Fibroblast of gingiva (primary cell): ENCODE data around the gene PLK2.

ENCODE experiments used
- DNase-seq: peaks from one replicate; pipeline ENCODE4 v3.0.0-alpha.2; 2011; ENCODE audit warnings: low read depth

PLK2 gene

DNA sequence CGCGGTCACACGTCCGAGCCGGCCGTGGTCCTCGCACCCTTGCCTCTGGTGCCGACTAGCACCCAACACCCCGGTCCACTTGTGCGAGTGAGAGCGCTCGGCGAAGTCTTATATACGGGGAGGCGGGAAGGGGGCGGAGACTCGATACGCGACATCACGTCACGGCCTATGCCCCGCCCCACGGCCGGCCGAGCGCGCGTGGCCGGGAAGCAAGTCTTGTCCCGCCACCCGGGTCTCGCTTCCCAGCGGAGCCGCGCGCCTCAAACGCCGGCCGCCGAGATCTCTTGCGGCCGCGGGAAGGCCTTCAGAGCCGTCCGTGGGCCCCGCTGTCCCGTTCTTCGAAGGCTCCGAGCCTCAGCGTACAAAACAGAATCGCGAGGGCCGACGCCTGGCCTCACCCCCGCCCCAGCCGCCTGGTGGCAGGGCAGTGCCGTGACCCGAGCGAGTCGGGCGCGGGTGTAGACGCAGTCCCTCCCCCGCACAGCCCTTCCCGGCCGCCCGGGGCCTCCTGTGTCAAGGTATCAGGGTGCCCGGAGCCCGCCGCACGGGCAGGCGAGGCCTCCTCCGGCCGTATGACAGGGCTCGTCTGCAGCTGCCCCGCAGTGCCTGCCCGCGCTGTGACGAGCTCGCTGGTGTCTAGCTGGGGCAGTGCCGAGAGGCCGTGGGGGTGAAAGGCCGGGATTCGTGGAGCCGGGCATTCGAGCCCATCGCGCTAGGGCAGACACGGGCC, at the start of gene PLK2:
PLK2 (minus strand) TSS at position 85 of the 730 bp plus-strand sequence. CDS start 127 bp downstream, outside the sequence.
- peak; percentile 95 for DNase-seq

DNA sequence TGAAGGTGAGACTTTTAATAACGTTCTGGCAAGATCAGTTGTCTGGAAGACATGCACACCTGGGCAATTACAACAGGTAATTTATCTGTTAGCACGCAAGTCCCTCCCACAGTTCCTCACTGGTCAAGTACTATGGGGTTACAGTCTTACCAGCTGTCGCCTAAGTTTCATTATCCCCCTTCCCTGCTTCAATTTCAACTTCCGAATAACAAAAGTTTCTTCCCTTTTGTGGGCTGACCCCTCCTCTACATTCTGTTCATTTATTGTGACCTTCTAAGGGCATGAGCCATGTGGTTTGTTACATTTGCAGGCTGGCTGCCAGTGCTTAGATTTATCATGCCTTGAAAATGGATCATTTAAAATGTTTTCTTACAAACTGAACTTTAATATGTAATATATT, 47.8 kb upstream of the PLK2 start:
- DNase-seq, result no peak

DNA sequence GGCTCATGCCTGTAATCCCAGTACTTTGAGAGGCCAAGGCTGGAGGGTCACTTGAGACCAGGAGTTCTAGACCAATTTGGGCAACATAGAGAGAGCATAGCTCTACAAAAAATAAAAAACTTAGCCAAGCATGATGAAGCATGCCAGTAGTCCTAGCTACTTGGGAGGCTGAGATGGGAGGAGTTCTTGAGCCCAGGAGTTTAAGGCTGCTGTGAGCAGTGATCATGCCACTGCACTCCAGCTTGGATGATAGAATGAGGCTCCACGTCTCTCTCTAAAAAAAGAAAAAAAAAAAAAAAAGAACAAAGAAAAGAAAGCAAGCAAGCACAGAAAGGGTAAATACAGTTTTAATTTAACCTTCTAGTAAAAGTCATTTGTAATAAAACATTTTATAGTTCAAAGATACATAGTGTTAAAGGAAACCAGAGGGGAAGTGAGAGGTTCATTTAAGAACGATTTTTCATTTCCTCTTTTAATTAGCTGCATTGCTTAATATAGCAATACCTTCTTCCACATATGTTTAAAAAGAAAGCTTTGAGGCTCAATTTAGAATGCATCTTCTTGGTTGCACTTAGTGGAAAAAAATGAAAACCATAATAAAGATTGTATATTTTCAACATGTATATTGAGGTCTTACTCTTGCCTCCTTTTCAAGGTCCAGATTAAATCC, 46.2 kb upstream of the PLK2 start:
- no peak for DNase-seq

DNA sequence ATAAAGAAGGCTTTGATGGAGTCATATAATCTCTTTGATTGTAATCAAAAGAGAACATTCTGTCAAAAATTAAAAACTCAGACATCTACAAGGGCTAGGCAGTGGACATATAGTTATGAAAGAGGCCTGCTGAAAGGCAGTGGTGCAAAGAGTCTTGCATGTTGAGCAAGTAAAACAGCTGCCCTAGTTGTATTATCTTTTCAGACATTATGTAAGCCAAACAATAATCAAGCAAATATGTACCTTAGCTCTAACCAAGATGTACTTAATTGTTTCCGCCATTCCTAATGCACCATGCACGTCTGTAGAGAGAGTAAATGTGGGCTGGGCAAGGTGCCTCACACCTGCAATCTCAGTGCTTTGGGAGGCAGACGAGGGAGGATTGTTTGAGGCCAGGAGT, 45.6 kb upstream of the PLK2 start:
- no peak for DNase-seq

DNA sequence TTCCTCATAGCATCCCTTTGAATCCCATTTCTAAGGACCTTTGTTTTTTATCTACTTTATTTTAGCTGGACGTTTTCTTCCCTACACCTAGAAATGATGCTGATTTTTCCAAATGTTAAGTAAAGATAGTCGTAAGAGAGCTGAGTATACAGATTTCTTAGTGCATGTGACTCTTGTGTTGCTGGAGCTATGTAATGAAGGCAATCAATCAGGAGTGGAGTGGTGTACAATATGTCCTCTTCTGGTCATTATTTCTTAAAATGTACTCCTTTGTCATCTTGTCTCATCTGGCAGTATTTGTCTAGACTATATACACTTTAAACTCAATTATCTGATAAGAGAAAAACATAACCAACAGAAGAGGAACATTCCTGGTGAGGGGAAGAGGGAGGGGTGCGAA, 44.9 kb upstream of the PLK2 start:
- no peak for DNase-seq

DNA sequence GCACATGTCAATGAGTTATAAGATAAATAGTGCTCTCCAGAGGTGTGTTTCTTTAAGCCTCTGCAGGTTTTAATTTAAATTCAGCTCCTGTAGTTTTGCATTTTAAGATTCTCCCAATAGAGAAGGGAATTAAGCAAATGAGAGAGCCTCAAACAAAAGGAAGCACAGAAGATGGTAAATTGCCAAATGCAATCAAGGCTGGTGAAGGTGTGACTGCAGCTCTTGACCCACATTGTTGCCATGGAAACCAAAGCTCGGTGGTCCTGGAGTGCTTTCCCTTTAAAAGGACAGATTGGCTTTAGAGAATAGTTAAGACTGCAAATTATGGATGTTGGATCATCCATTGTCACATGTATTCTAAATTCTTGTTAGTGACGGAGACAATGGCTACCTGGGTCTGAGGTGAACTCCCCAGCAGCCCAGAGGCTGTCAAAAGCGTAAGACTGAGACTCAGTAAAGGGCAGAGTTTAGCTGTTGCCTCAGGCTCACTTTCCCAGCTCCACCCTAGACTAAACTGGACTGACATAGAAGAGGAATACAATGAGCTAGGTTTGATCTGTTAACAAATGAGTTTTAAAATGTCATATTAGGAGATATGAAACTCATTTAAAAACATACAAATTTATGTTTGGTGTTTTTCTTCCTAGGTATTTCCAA, 43.6 kb upstream of the PLK2 start:
- DNase-seq, result no peak

DNA sequence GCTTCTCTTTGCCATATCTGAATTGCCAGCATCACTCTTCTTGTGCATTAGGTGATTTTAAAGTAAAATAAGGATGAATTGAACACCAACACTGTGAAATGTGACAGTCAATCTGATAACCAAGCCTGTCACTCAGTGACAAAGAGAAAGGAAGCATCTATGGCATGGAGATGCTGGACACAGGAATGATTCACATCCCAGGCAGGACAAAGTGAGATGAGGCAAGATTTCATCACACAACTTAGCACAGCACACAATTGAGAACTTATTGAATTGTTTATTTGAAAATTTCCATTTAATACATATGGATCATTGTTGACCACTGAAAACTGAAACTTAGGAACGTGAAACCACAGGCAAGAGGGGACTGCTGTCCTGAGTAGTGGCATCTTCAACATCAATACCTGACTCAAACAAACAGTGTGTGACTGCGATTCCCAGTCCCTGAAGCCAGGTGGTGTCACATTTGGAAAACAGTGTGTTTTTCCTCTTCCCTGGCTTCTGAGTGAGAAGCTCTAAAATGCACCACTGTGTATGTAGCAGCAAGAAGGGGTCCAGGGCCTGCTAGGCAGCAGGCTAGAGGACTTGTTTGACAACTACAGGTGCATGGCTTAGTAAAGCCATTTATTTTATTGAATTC, 42.0 kb upstream of the PLK2 start:
- no peak for DNase-seq

DNA sequence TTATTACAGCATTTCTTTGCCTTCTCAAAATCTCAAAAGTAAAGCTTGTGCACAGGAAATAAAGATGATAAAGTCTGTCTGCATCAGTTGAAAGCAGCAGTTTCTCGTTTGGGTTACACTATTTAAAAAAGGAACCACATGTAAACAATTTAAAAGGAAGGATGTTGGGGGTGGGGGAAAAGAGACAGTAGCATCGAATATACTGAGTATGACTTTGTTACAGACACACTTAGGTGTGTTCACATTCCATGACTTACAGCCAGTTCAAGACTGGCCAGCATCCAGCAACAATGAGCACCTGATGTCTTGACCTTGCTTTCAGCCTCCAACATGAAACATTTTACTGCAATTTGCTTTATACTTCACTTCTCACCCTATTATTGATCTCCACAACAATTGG, 40.1 kb upstream of the PLK2 start:
- DNase-seq, result no peak

DNA sequence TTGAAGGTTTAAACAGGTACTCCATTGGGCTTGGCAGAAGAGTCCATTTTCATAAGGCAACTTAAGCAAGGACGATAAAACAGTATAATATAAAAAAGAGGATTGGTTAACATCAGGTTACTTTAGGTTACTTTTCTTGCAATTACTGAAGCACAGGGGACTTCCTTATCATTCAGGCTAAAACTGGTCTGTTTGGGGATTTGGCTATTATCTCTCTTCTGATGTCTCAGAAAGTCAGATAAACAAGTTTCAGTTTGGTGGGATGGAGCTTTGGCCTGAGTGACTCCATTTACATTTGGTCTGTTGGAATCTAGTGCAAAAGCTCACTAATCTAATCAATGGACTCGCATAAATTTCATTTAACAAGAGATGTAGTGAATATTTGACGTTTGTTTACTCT, 39.3 kb upstream of the PLK2 start:
- no peak for DNase-seq

DNA sequence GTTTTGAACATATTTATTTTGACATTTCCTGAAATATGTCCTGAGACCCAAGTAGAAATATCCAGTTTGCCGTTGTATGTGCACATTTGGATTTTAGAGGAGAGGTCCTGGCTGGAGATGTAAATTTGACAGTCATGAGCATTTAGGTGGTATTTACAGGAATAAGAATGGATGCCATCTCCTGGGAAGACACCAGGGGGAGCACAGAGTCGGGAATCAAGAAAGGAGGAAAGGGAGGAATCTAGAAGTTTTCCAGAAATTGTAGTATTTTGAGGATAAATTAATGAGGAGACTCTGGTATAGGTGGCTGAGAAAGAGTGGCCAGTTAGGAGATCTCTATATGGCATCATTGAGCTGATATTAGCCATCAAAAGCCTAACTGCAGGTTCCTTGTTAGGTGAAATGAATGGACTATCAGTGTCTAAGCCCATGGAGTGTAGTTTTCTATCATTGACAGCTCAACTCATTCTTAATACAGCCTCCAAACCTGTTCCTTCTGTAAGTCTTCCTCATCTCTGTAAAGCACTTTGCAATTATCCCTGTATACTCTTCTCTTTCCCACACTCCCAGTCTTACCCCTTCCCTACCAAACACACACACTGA, 38.6 kb upstream of the PLK2 start:
- peak; percentile 16 for DNase-seq

DNA sequence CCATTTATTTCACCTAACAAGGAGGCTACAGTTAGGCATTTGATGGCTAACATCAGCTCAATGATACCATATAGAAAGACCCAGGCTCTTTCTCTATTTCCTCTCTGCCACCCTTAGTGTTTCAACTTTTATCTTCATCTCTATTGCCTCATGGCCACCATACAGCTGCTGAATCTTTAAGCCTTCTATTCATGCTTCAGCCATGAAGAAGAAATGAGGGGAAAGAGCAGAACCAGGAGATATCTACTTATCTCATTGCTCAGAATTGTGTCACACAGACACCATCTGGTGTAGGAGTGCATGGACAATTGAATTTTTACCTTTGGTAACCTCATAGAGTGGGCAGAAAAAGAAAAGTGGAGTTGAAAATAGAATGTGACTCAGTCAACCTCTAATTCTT, 38.0 kb upstream of the PLK2 start:
- no peak for DNase-seq

DNA sequence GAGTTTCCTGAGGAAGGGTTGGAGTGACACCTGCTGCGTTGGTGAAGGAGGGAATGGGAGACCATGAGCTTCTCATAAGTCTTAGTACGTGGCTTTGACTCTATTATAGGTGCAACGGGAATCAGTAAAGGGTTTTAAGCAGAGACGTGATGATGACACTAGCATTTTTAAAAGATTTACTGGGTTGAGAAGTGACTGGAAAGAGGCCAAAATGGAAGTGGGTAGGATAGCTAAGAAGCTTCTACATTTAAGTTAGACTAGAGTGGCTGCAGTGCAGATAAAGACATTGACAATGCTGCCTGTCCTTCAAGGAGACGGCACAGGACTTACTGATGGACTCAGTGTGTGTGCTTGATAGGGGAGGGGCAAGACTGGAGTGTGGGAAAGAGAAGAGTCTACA, 37.5 kb upstream of the PLK2 start:
- no peak for DNase-seq

DNA sequence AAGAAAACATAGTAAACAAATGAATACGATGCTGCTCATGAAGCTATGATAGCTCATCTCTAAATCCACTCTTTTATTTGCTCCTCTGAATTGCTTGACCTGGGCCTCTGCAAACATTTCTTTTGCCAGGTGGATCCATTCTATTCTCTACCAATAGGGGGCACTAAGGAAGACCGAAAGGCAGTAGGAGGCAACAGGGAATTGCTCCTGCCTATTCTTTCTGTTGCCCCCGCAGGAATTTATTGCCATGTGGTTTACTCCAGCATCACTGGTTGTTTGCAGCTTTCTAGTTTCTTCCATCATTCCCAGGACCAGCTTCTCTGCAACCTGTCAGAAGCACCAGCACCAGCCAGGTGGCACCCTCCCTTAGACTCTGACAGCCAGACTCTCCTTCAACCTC, 36.6 kb upstream of the PLK2 start:
- no peak for DNase-seq

DNA sequence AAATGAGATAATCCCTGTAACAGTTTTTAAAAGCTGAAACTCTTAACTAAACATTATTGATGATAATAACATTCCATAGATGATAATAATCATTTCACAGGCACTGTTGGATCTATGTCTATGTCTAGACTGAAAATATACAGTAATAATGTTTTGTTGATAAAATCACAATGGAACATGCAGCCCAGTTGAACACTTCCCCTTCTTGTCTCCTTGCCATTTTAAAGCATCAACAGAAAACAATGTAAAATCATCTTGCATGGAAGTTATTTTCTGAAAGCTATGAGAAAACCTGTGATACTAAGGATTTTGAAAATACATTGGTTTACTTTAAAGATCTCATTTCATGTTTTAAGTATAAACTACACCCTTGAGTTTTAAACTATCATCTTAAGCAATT, 33.3 kb upstream of the PLK2 start:
- no peak for DNase-seq

DNA sequence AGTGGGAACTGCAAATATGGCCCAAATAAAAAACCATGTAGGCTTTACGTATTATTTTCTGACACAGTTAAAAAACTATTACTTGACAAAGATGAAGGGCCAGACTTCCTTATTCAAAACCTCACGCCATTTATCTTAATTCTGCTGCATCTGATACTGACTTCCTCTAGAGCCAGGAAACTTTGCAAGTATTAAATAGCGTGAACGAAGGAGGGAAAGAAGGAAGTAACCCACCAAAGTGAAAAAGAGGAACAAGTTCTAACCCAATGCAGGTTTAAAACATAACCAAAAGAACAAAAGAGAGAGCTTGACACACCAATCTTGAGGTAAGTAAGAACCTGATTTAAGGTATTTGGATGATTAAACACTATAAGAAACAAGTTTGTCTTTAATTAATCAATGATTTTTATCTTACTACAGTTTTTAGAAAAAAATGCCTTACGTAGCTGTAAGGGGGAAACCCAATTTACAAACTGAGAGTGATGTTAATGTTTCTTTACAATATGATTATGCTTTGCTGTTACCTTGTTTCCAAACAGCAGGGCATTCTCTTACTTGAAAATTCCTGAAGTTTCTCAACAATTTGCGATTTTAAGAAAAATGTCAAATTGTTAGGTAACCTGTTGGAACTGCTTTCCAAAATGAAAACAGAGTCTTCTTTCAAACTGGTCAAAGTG, 31.5 kb upstream of the PLK2 start, which contains the start of gene GAPT:
GAPT (plus strand) TSS at position 220 of the 677 bp plus-strand sequence. CDS start 3,102 bp downstream, outside the sequence.
- no peak for DNase-seq

DNA sequence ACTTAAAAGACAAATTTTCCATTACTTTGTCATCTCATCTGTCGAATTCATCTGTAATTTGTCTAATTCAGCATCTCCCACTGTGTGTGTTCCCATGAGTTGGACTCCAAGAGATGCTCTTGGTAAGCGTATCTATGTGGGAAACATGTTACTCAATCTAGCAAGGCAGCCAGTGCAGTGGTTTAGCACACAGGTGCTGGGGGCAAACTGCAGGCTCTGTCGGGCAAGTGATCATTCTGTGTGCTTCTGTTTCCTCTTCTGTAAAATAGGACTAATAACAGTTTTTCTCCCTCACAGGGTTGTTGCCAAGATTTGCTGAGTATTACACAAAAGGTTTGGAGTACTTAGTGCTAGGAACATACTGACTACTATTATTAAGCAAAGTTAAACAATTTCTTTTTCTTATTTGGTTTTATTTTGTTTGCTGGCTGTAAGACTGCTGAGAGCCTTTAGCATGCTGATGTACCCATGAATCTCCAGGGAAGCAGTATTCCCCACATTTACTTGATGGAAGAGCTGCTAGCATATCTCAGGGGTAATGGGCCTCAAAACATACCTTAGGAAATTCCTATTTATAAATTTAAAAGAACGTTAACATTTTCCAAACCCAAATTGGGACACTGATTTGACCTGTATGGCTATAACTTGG, 30.6 kb upstream of the PLK2 start:
- DNase-seq, result no peak

DNA sequence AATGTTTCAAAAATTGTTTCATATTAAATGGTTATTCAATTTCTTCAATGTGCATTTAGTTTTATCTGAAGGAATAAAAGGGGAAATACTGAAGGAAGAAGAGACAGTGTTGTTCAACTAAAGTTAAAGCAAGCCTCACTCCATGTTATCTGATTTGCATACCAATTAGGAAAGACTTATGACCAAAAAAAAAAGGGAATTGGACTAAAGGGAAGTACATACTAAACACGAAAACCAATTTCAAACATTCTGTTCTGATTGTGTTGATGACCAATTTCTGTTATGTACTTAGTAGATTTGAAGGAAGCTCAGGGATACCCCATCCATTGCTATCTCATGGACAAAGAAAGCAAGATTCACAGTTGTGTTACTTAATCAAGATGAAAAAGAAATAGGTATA, 26.4 kb upstream of the PLK2 start:
- no peak for DNase-seq

DNA sequence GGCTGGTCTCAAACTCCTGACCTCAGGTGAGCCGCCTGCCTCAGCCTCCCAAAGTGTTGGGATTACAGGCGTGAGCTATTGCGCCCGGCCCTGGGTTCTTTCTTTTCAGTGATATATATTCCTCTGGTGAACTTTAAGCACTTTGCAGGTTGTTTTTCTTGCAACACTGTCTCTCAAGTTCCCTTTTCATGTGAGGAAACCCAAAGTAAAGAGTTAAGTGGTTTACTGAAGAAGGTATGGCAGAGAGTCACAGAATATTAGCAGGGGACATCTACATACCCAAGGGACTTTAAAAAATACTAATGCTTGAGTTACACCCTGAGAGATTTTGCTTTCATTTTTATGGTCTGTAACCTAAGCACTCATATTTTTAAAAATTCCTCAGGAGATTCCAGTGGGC, 24.6 kb upstream of the PLK2 start:
- DNase-seq, result no peak

DNA sequence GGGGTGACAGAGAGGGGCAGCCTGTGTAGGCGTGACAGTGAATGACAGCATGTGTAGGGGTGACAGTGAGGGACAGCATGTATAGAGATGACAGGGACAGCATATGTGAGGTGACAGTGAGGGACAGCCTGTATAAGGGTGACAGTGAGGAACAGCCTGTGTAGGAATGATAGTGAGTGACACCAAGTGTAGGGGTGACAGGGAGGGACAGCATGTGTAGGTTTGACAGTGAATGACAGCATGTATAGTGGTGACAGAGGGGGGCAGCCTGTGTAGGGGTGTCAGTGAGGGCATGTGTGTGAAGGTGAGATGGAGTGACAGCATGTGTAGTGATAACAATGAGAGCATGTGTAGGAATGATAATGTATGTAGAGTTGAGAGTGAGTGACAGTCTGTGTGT, 22.6 kb upstream of the PLK2 start:
- no peak for DNase-seq

DNA sequence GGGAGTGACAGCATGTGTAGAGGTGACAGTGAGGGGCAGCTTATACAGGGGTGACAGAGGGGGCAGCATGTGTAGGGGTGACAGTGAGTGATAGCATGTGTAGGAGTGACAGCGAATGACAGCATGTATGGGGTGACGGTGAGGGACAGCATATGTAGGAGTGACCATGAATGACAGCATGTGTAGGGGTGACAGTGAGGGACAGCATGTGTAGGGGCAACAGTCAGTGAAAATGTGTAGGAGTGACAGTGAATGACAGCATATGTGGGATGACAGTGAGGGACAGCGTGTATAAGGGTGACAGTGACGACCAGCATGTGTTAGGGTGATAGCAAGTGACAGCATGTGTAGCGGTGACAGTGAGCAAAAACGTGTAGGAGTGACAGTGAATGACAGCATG, 21.9 kb upstream of the PLK2 start:
- no peak for DNase-seq

DNA sequence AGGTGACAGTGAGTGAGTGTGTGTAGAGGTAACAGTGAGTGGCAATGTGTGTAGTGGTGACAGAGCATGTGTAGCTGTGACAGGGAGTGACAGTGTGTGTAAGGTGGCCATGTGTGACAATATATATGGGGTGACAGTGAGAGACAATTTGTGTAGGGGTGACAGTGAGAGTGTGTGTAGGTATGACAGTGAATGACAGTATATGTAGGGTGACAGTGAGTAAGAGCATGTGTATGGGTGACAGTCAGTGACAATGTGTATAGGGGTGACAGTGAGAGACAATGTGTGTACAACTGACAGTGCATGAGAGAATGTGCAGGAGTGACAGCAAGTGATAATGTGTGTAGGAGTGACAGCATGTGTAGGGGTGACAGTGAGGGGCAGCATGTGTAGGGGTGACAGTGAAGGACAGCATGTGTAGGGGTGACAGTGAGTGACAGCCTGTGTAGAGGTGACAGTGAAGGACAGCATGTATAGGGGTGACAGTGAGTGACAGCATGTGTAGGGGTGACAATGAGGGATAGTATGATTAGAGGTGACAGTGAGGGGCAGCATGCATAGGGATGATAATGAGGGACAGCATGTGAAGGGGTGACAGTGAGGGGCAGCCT, 21.3 kb upstream of the PLK2 start:
- no peak for DNase-seq
